Neural cell (in vitro differentiated cells): ENCODE measurements around the gene SRCAP. TPM values are rescaled to one million over a fixed set of nuclear protein-coding genes. Genes with fewer than 3 reads are reported as not detected.

Experiments
- H2AFZ ChIP-seq: fragments of 200-600, 300-800 bp; sonication (generic), shearing (Covaris generic); 2 replicates; pipeline ENCODE4 v1.6.0; 2014; ENCODE audit warnings: low read depth, mild to moderate bottlenecking, antibody characterized with exemption, low read length, moderate library complexity
- H3F3A ChIP-seq: fragments of 200-600 bp; shearing (Covaris generic); 2 replicates; pipeline ENCODE4 v1.6.1; 2016; ENCODE audit warnings: mild to moderate bottlenecking, moderate library complexity, mixed read lengths, antibody characterized with exemption, low read length; ENCODE audit not compliant: insufficient read depth, poor library complexity, severe bottlenecking
- H3K27ac ChIP-seq: fragments of 200-600, 300-800 bp; sonication (generic), shearing (Covaris generic); 2 replicates; pipeline ENCODE4 v1.5.1; 2014; ENCODE audit warnings: mild to moderate bottlenecking, low read length, moderate library complexity
- H3K27me3 ChIP-seq: fragments of 300-800, 200-600 bp; sonication (generic), shearing (Covaris generic); 2 replicates; pipeline ENCODE4 v1.6.0; 2014; ENCODE audit warnings: mild to moderate bottlenecking, low read depth, low read length, moderate library complexity; ENCODE audit not compliant: insufficient read depth
- H3K36me3 ChIP-seq: fragments of 300-800, 200-600 bp; sonication (generic), shearing (Covaris generic); 2 replicates; pipeline ENCODE4 v1.5.1; 2014; ENCODE audit warnings: mild to moderate bottlenecking, antibody characterized with exemption, low read length, moderate library complexity; ENCODE audit not compliant: insufficient read depth
- H3K4me2 ChIP-seq: fragments of 300-800, 200-600 bp; sonication (generic), shearing (Covaris generic); 2 replicates; pipeline ENCODE4 v1.6.0; 2014; ENCODE audit warnings: mild to moderate bottlenecking, low read length
- H3K4me3 ChIP-seq: fragments of 300-800, 200-600 bp; sonication (generic), shearing (Covaris generic); 2 replicates; pipeline ENCODE4 v1.5.1; 2014; ENCODE audit warnings: mild to moderate bottlenecking, low read length, moderate library complexity
- H3K79me2 ChIP-seq: fragments of 200-600 bp; shearing (Covaris generic); replicated peaks from 2 replicates; pipeline ENCODE4 v1.6.0; 2014; ENCODE audit warnings: mild to moderate bottlenecking, low read length, moderate library complexity; ENCODE audit not compliant: insufficient read depth
- H3K9ac ChIP-seq: fragments of 300-800, 200-600 bp; sonication (generic), shearing (Covaris generic); 2 replicates; pipeline ENCODE4 v1.6.1; 2016; ENCODE audit warnings: mild to moderate bottlenecking, low read length, mixed read lengths
- H3K9me2 ChIP-seq: fragments of 200-600 bp; shearing (Covaris generic); 2 replicates; pipeline ENCODE4 v1.6.1; 2016; ENCODE audit warnings: mild to moderate bottlenecking, low read length, mixed read lengths; ENCODE audit not compliant: insufficient read depth
- H3K9me3 ChIP-seq: fragments of 200-600, 300-800 bp; sonication (generic), shearing (Covaris generic); 2 replicates; pipeline ENCODE4 v1.6.1; 2016; ENCODE audit warnings: mild to moderate bottlenecking, mixed run types, low read length, moderate library complexity, mixed read lengths
- H4K20me1 ChIP-seq: fragments of 200-600 bp; shearing (Covaris generic); 2 replicates; pipeline ENCODE4 v1.6.1; 2016; ENCODE audit warnings: mild to moderate bottlenecking, mixed run types; ENCODE audit not compliant: insufficient read depth
- CTCF ChIP-seq: fragments of 450-650 bp; IDR thresholded peaks from 2 replicates; pipeline ENCODE4 v1.5.1; 2014; ENCODE audit warnings: antibody characterized with exemption, mild to moderate bottlenecking, moderate library complexity; ENCODE audit not compliant: poor library complexity, severe bottlenecking
- EP300 ChIP-seq: fragments of 450-650 bp; conservative IDR thresholded peaks from 2 replicates; pipeline ENCODE4 v1.6.1; 2014; ENCODE audit warnings: antibody characterized with exemption, mild to moderate bottlenecking, moderate library complexity; ENCODE audit not compliant: poor library complexity, severe bottlenecking
- EZH2 ChIP-seq: fragments of 200-600, 300-800 bp; shearing (Covaris generic), sonication (generic); IDR thresholded peaks from 2 replicates; pipeline ENCODE4 v1.6.1; 2014; ENCODE audit warnings: antibody characterized with exemption, low read length, borderline replicate concordance, mild to moderate bottlenecking; ENCODE audit not compliant: insufficient read depth, poor library complexity, severe bottlenecking
- MXI1 ChIP-seq: fragments of 450-650 bp; conservative IDR thresholded peaks from 2 replicates; pipeline ENCODE4 v1.6.1; 2014; ENCODE audit warnings: antibody characterized with exemption, mild to moderate bottlenecking; ENCODE audit not compliant: poor library complexity, severe bottlenecking
- POLR2AphosphoS5 ChIP-seq: IDR thresholded peaks from 2 replicates; pipeline ENCODE4 v1.6.1; 2012
- RAD21 ChIP-seq: fragments of 450-650 bp; conservative IDR thresholded peaks from 2 replicates; pipeline ENCODE4 v1.6.1; 2014; ENCODE audit warnings: antibody characterized with exemption, mild to moderate bottlenecking, moderate library complexity
- REST ChIP-seq: IDR thresholded peaks from 2 replicates; pipeline ENCODE4 v1.6.1; 2012; ENCODE audit warnings: borderline replicate concordance
- SMC3 ChIP-seq: fragments of 450-650 bp; conservative IDR thresholded peaks from 2 replicates; pipeline ENCODE4 v1.6.1; 2014; ENCODE audit warnings: antibody characterized with exemption, mild to moderate bottlenecking, moderate library complexity; ENCODE audit not compliant: poor library complexity
- TAF1 ChIP-seq: IDR thresholded peaks from 2 replicates; pipeline ENCODE4 v1.6.1; 2012; ENCODE audit warnings: low read depth
- polyA plus RNA-seq: library from polyadenylated mRNA; depleted of rRNA; stranded (reverse); fragments of >200 nt; gene quantifications from 2 replicates; pipeline ENCODE4 v1.2.3, GENCODE V29; 2014

Gene SRCAP
- polyA plus RNA-seq, 1 donor from 2014 or later, result 0.76 TPM

- Histone ChIP-seq H3K27ac (no peak overlapping the region), H2AFZ (no peak overlapping the region), H3K9me3 (no peaks in the 10 kb centered on the region), H3K36me3 (no peaks in the 10 kb centered on the region), H4K20me1 (no peaks in the 10 kb centered on the region), H3K27me3 (no peaks in the 10 kb centered on the region), H3K4me2 (no peak overlapping the region), H3K9me2 (no peaks in the 10 kb centered on the region), H3K79me2 (no peaks in the 10 kb centered on the region), H3K4me3 (no peak overlapping the region), H3K9ac (no peak overlapping the region), H3F3A (no peaks in the 10 kb centered on the region)
- TF ChIP-seq REST (no peak), TAF1 (no peak), EP300 (no peak), POLR2AphosphoS5 (no peak), RAD21 (no peak), MXI1 (no peak), CTCF (no peak), EZH2 (no peak), SMC3 (no peak)
Observed at GRCh38 chr16:30669903-30670824, 28.8 kb upstream of the SRCAP start.

GRCh38 chr16:30675143-30675542 lies 23.8 kb upstream of the SRCAP start:
- Histone ChIP-seq H3K4me2 (no peak overlapping the region), H4K20me1 (no peaks in the 10 kb centered on the region), H3K4me3 (no peak overlapping the region), H3K9me3 (no peaks in the 10 kb centered on the region), H3K27me3 (no peaks in the 10 kb centered on the region), H3K79me2 (no peaks in the 10 kb centered on the region), H3F3A (no peaks in the 10 kb centered on the region), H2AFZ (no peak overlapping the region), H3K9me2 (no peaks in the 10 kb centered on the region), H3K36me3 (no peaks in the 10 kb centered on the region), H3K9ac (no peak overlapping the region), H3K27ac (no peak overlapping the region)
- TF ChIP-seq CTCF, result no peak
- no peak for TF ChIP-seq SMC3
